ENCODE measurements around the gene MRPL14.

The MRPL14 gene

DNA sequence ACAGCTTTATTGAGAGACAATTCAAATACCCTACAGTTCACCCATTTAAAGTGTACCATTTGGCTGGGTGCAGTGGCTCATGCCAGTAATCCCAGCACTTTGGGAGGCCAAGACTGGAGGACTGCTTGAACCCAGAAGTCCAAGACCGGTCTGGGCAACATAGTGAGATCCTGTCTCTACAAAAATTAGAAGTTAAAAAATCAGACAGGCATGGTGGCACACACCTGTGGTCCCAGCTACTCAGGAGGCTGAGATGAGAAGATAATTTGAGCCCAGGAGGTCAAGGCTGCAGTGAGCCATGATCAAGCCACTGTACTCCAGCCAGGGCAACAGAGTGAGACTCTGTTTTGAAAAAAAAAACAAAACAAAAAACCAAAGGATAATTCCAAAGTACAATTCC is 40.3 kb upstream of the MRPL14 start:
- H3K4me3 ChIP-seq (ENCODE audit: low read depth, low read length): no peak overlapping the region
- TF ChIP-seq, protein P1, sequence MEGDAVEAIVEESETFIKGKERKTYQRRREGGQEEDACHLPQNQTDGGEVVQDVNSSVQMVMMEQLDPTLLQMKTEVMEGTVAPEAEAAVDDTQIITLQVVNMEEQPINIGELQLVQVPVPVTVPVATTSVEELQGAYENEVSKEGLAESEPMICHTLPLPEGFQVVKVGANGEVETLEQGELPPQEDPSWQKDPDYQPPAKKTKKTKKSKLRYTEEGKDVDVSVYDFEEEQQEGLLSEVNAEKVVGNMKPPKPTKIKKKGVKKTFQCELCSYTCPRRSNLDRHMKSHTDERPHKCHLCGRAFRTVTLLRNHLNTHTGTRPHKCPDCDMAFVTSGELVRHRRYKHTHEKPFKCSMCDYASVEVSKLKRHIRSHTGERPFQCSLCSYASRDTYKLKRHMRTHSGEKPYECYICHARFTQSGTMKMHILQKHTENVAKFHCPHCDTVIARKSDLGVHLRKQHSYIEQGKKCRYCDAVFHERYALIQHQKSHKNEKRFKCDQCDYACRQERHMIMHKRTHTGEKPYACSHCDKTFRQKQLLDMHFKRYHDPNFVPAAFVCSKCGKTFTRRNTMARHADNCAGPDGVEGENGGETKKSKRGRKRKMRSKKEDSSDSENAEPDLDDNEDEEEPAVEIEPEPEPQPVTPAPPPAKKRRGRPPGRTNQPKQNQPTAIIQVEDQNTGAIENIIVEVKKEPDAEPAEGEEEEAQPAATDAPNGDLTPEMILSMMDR (IDR thresholded peaks at IDR 0.05; ENCODE audit: low read depth, low read length): no peak

DNA sequence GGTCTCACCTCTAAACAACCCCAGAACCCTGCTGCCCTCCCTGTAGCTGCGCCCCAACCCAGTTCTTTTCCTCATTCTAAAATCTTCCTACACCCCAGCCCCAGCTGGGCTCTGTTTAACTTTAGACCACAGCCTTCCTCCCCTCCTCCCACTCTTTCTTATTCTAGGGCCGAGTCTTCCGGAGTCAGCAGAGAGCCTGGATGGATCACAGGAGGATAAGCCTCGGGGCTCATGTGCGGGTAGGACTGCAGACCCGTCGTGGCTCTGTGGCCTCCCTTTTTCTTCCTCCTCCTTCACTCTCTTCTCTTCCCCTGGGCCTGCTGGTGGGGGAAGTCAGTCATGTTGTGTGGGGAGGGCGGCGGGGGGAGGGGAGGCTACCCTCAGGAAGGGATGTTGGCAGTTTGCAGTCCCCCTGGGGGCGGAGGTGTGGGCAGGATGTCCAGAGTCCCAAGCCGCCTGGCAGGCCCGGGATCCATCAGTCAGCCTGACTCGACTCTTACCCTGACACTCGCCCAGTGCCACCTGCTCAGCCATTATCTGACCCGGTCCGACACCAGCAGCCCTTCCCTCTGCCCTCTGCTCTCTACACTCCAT is 39.4 kb upstream of the MRPL14 start:
- no peak overlapping the region for H3K4me3 ChIP-seq (ENCODE audit: low read depth, low read length)
- TF ChIP-seq, protein P1 (IDR thresholded peaks at IDR 0.05; ENCODE audit: low read depth, low read length): no peak

DNA sequence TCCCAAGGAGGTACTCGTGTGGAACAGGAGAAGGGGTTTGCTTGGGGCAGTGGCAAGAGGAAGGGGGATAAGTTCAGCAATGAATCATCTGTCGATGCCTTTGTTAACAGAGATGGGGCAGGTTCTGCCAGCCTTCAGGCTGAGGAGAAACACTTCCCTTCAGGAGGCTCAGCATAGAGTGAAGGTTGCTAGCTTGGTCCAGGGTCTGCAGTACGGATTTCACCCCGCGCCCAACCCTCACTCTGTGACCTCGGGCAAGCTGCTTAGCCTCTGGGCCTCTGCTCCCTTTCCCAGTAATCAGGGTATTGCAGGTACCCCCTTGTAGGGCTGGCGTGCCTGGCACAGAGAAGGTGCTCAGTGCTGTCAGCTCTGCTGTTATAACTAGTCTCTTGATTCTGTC is 38.9 kb upstream of the MRPL14 start:
- TF ChIP-seq, protein P1 (IDR thresholded peaks at IDR 0.05; ENCODE audit: low read depth, low read length): no peak
- H3K4me3 ChIP-seq (ENCODE audit: low read depth, low read length): no peak overlapping the region

DNA sequence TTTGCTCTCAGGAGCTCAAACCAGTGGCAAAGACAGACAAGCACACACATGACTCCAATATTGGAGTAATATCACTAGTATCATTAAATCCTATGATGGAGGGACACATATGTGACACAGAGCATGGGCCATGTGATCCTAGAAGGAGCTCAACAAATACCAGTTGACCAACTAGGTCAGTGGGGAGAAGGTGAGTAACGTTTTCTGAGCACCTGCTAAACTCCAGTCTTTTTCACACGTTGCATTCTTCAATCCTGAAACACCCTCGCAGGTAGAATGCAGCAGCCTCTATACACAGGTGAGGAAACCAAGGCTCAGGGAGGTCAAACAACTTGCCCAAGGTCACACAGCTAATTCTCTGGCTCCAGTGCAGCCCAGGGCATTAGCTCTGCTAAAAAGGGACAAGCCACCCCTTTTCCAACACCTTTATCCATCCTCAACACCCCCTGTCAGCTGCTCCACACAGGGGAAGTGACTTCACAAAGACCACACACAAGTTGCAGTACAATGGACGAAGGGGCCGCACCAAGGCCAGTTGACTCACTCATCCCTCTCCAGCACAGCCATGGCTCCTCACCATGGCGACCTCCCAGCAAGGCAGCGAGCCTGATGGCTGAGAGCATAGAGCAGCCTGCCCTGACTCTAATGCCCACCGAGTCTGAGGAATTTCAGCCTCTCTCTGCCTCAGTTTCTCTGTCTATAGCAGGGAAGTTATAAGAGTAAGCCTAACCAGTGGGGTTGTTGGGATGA is 35.8 kb upstream of the MRPL14 start:
- TF ChIP-seq, protein P1 (IDR thresholded peaks at IDR 0.05; ENCODE audit: low read depth, low read length): no peak
- H3K4me3 ChIP-seq (ENCODE audit: low read depth, low read length): no peak overlapping the region

DNA sequence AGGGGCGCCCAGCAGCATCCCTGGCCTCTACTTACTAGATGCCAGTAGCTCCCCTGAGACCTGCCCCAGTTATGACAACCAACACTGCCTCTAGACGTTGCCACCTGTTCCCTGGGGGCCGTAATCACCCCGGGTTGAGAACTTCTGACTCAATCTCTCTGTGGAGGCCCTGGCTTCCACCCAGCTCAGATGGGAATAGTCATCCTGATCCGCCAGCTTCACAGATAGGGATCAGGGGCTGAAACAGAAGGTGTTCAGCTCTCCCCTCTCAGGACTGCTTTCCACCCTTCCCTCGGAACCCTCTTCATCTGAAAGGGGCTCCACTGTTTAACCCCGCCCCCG is 34.7 kb upstream of the MRPL14 start:
- H3K4me3 ChIP-seq (ENCODE audit: low read depth, low read length): no peak overlapping the region
- TF ChIP-seq, protein P1 (IDR thresholded peaks at IDR 0.05; ENCODE audit: low read depth, low read length): no peak

DNA sequence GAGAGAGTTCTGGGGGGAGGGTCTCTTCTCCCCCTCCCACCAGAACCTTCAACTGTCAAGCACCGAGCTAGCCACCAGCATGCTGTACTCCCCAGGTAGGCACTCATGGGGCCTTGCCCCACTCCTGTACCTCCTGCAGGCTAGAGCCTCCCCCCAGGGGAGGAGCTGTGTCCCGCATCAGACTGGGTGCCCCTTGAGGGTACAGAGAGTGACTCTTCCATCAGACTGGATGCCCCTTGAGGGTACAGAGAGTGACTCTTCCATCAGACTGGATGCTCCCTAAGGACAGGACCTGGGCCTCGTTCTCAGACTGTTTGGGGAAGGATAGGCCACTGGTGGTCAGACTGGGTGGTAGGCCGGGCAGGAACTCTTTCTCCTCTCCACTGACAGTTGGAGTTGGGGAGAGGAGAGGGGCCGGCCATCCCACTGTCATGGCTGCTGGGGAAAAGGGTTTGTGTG is 31.5 kb upstream of the MRPL14 start, which contains the start of gene CAPN11:
TSS of gene CAPN11 (plus strand) at position 51 of the 459 bp plus-strand sequence. CDS start at position 80, 29 bp downstream.
- H3K4me3 ChIP-seq (ENCODE audit: low read depth, low read length): no peak within 1 kb of the TSS

DNA sequence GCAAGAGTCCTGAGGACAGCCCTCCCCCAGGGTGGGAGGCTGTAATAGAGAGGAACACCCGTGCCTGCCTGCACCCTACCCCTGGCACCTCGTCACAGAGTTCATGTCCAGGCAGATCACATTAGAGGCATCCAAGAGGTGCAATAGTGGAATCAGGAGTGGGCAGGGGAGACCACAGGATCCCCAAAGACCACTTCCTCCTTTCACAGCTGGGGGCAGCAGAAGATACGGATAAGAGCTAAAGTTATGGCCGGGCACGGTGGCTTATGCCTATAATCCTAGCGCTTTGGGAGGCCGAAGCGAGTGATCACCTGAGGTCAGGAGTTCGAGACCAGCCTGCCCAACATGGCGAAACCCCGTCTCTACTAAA is 29.9 kb upstream of the MRPL14 start:
- TF ChIP-seq, protein P1 (IDR thresholded peaks at IDR 0.05; ENCODE audit: low read depth, low read length): no peak
- no peak overlapping the region for H3K4me3 ChIP-seq (ENCODE audit: low read depth, low read length)

More for the DNA sequence above, 31.5 kb upstream of the MRPL14 start, which contains the start of gene CAPN11:
- TF ChIP-seq, protein P1 (IDR thresholded peaks at IDR 0.05; ENCODE audit: low read depth, low read length): no peak

Data from WI38 (cell line).